CD1c-positive myeloid dendritic cell (primary cell): ENCODE measurements around the gene RFTN1.

ENCODE experiments used
- DNase-seq: peaks from one replicate; pipeline ENCODE4 v3.0.0-alpha.2; 2016; ENCODE audit errors: extremely low spot score

Gene RFTN1

GRCh38 chr3:16358336-16358735 lies 155.2 kb downstream of the RFTN1 start:
- DNase-seq, result no peak

- DNase-seq, result no peak
Observed at GRCh38 chr3:16357186-16358121, 156.0 kb downstream of the RFTN1 start.

GRCh38 chr3:16355828-16356227 lies 157.7 kb downstream of the RFTN1 start:
- DNase-seq, result no peak

GRCh38 chr3:16354291-16354690 lies 159.2 kb downstream of the RFTN1 start:
- DNase-seq, result no peak

GRCh38 chr3:16352428-16352827 lies 161.1 kb downstream of the RFTN1 start:
- no peak for DNase-seq

GRCh38 chr3:16350597-16351318 lies 162.7 kb downstream of the RFTN1 start:
- no peak for DNase-seq

- DNase-seq, result no peak
Observed at GRCh38 chr3:16349986-16350596, 163.4 kb downstream of the RFTN1 start.

- no peak for DNase-seq
Observed at GRCh38 chr3:16347548-16347947, 166.0 kb downstream of the RFTN1 start.

- no peak for DNase-seq
Observed at GRCh38 chr3:16346413-16347081, 167.0 kb downstream of the RFTN1 start.

- DNase-seq, result peak; percentile 6
Observed at GRCh38 chr3:16343101-16343500, 170.4 kb downstream of the RFTN1 start.

- peak; percentile 68 for DNase-seq
Observed at GRCh38 chr3:16338999-16339398, 174.5 kb downstream of the RFTN1 start.

- DNase-seq, result peak; percentile 16
Observed at GRCh38 chr3:16337856-16338540, 175.5 kb downstream of the RFTN1 start.

GRCh38 chr3:16336825-16337224 lies 176.7 kb downstream of the RFTN1 start:
- DNase-seq, result no peak

GRCh38 chr3:16335772-16336645 lies 177.5 kb downstream of the RFTN1 start:
- DNase-seq, result no peak

- DNase-seq, result no peak
Observed at GRCh38 chr3:16335333-16335732, 178.2 kb downstream of the RFTN1 start.

- no peak for DNase-seq
Observed at GRCh38 chr3:16334909-16335308, 178.6 kb downstream of the RFTN1 start.

- DNase-seq, result no peak
Observed at GRCh38 chr3:16332904-16333426, 180.5 kb downstream of the RFTN1 start.

- no peak for DNase-seq
Observed at GRCh38 chr3:16331319-16331883, 182.1 kb downstream of the RFTN1 start.

- no peak for DNase-seq
Observed at GRCh38 chr3:16330351-16330750, 183.1 kb downstream of the RFTN1 start.

- DNase-seq, result no peak
Observed at GRCh38 chr3:16329826-16330129, 183.7 kb downstream of the RFTN1 start.
